Prostate gland (tissue), 2 donors: Measurements from ENCODE around the gene VSNL1.

ENCODE experiments used
- CTCF ChIP-seq, 4 experiments: fragments of 200-600 bp in 2 of 4; fragments of 450-650 bp in 2 of 4; sonication (generic) in 2 of 4; IDR thresholded peaks; 1 replicate in 3 of 4; 2 replicates in 1 of 4; pipeline ENCODE4 v1.5.1; 2016 to 2019; ENCODE audit warnings: antibody characterized with exemption in 4 of 4, mild to moderate bottlenecking in 2 of 4, moderate library complexity in 2 of 4
- POLR2A ChIP-seq: fragments of 450-650 bp; IDR thresholded peaks from one replicate; pipeline ENCODE4 v1.6.1; 2016; ENCODE audit warnings: antibody characterized with exemption, mild to moderate bottlenecking

- TF ChIP-seq POLR2A (peak; percentile 55), CTCF (IDR thresholded peaks at IDR 0.05) (peak in 2 of 4 experiments; percentile 3 to 26)
These were observed 1.5 kb upstream of the VSNL1 start for GRCh38 chr2:17538844-17539554.
